NCI-H82 (cell line): ENCODE results near the gene GNB2.

Source experiments
- DNase-seq: peaks from one replicate; lab custom pipeline; 2025; lab: John Stamatoyannopoulos, UW

The GNB2 gene

DNA sequence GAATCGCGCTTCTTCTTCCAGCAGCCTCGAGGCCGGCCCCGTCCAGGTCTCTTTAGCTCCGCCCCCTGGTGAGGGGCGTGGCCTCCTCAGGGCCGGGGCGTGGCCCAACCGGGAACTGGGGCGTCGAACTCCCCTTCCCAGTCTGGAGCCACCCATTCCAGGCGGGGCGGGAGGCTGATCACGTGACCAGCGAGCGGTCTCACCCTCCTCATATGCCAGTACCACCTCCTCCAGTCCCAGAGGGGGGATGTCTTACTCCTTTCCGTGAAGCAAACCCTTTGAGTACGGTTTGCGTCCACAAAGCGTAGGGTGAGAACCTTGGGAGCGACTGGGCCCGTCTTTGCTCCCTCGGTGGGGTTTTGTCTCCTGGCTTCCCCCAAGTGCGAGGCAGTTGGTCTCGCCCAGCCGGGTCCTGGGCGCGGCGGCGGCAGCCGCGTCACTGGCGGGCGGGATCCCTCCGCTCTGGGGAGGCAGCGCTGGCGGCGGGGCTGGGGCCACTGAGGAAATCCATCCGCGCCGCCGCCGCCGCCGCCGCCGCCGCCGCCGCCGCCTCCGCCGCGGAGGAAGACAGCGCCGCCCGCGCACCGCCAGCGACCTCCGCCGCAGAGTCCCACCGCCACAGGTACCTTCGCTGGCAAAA lies at the start of gene GNB2:
Gene GNB2, plus strand, starts transcription at position 439 of the 640 bp plus-strand sequence. CDS start 2,526 bp downstream, outside the sequence.
- peak; percentile 99 for DNase-seq

GRCh38 chr7:100623951-100624824 lies 49.4 kb upstream of the GNB2 start:
- DNase-seq = no peak

- DNase-seq = no peak
Observed at GRCh38 chr7:100626055-100626454, 47.5 kb upstream of the GNB2 start.

- DNase-seq = peak; percentile 92
Observed at GRCh38 chr7:100626530-100627237, 46.9 kb upstream of the GNB2 start.

DNA sequence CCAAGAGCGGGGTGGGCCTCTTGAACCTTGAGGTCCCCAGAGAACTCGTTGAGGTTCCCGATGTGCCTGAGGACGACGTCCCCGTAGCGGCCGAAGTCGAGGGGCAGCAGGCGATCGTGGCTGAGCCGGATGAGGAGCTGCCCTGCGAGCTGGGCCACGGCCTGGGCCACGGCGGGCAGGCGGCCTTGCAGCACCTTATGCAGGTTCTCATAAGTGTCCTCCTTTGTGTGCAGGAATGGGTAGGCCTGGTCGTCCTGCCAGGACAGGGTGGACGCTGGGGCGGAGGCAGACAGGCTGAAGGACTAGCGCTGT lies 46.3 kb upstream of the GNB2 start:
- DNase-seq = no peak

- peak; percentile 67 for DNase-seq
Observed at GRCh38 chr7:100629117-100629716, 44.3 kb upstream of the GNB2 start.

- no peak for DNase-seq
Observed at GRCh38 chr7:100630066-100630465, 43.5 kb upstream of the GNB2 start.

GRCh38 chr7:100632951-100633717 lies 40.4 kb upstream of the GNB2 start:
- DNase-seq = peak; percentile 65

- DNase-seq = no peak
Observed at GRCh38 chr7:100639995-100640516, 33.5 kb upstream of the GNB2 start.

DNA sequence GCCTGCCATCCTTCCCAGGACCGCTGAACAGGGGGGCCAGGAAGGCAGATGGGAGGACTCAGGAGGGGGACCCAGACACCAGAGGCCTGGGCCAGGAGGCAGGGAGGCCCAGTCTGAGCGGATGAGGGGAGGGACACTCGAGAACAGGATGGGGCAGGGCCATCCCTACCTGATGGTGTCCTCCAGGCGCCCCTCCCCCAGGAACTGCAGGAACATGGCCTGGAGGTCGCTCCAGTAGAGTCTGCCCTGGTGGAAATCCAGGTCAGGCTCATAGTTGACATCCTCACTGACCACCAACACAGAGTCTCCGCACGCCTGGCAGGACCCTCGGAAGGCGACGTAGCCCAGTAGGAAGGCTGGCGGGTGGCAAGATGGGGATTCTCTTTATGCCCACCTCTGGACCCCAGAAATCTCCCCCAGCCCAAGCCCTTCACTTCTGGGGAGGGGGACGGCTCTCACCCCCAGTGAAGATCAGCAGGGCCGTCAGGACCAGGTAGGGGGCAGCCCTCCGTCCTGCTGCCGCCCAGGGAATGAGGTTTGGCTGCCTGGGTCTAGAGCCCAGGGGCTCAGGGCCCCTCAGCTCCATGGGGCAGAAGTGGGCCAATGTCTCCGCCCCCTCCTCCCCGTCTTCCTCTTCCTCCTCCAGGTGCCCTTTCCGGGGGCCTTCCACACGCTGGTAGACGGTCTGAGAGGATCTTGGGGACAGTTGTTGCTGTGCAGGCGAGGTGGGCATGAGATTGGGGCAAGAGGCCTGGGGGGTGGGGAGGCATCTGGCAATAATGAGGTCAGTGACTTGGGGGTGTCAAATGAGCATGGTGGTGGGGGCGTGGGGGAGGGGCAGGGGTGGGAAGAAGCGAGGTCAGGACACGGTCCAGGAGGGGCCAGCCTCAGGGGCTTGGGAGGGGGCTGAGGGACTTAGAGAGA lies 32.8 kb upstream of the GNB2 start:
- no peak for DNase-seq

DNA sequence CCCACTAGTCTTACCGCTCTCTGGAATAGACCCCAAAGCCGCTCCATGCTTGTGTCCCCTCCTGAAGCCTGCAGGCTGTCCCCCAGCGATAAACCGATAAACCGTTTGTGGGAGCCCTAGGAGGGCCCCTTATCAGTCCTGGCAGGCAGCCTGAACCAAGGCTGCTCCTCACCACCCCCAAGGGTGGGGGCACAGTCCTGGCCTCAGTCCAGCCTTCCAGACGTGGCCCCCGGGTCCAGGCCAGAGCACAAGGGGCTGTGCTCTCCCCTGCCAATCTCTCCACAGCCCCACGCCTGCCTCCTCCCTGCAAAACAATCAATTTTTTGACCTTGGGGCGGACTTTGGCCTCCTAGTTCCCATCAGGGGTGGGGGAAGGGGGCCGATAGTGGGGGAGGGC lies 32.1 kb upstream of the GNB2 start, which contains the start of gene TFR2:
Gene TFR2, minus strand, starts transcription at position 90 of the 397 bp plus-strand sequence. Its CDS starts 43 bp downstream, at position 47.
- no peak for DNase-seq

GRCh38 chr7:100641860-100642533 lies 31.5 kb upstream of the GNB2 start:
- no peak for DNase-seq

GRCh38 chr7:100642534-100642907 lies 31.0 kb upstream of the GNB2 start:
- peak; percentile 27 for DNase-seq

DNA sequence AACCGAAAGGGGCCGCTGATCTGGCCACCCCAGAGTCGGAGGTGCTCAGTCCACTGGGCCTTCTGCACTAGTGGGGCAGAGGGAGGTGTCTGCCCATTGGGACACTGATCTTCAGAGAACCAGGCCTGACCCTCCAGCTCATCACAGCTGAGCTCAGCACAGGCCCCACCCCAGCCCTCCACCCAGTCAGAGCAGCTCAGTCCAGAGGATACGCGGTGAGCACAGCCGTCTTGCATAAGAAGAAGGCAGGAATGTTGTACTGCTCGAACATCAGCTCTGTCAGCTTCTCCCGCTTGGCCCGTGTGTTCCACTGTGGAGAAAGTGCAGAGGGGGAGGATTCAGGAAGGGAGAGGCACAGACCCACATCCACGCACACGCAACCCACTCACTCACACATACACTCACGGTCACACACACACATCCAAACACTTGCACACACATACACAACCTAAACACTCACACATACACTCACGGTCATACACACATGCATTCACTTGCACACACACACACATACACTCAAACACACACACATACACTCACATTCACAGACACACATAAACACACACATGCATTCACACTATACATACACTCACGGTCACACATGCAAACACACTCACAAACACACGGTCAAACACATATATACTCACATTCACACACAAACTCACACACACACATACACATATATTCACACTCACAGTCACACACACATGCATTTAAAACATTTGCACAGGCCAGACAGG lies 23.5 kb upstream of the GNB2 start:
- DNase-seq = no peak

DNA sequence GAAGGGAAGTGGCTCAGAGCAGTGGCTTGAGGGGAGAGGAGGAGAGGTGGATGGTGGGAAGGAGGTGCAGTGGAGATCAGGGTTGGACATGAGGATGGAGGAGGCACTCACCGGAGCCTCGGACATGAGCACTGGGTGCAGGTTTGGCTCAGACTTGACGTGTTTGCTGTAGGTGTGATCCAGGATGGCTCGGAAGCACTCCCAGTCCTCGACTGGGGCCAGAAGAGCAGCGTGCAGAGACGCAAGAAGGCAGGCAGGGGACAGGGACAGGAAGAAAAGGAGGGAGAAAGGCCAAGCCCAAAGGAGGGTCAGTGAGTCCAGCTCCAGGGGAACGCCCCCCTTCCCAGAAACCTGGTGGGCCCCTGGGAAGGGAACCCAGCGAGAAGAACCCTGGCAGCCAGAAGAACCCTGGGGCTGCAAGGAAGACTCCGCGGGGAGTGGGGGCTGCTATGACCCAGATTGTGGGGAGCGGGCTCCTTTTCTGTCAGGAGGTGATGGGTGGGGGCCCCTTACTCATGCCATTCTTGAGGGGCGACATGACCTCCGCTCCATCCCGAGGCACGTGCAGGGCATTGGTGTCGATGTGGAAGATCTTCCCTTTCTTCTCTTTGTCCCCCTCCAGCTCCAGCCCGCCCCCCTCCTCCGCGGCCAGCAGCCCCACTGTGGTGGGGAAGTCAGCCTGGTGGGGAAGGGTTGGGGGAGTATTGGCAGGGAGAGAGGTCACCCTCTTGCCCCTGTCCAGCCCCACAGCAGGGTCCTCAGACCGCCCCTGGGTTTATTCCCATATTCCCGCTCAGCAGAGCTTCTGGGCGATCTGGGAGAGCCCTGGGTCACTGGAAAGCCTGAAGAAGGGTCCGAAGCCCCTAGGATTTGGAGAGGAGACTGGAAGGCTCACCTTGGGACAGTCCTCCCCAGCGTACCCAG lies 18.4 kb upstream of the GNB2 start:
- no peak for DNase-seq

GRCh38 chr7:100655908-100656674 lies 17.4 kb upstream of the GNB2 start, which contains the start of gene ACTL6B:
Gene ACTL6B, minus strand, starts transcription at chr7:100656448. Its CDS starts 94 bp downstream, at chr7:100656354.
- peak; percentile 88 for DNase-seq
